Stomach (tissue), 9 donors: Measurements from ENCODE around the gene LYPD3. TPM values are rescaled to one million over a fixed set of nuclear protein-coding genes. Genes with fewer than 3 reads are reported as not detected.

Experiments used
- DNase-seq, 2 donors: peaks; one replicate each; pipeline versions ENCODE4 v3.0.0 to v3.0.0-alpha.2; 2013 to 2019
- H3K27ac ChIP-seq, 5 donors: fragments of 200-600 bp in 4 of 5; sonication (generic) in 4 of 5; one replicate each; pipeline ENCODE4 v1.5.1; 2013 to 2019; ENCODE audit warnings: mild to moderate bottlenecking in 1 of 5, moderate library complexity in 1 of 5
- H3K27me3 ChIP-seq, 3 donors: fragments of 200-600 bp; sonication (generic); one replicate each; pipeline ENCODE4 v1.5.1; 2017 to 2019; ENCODE audit warnings: mixed run types in 1 of 3
- H3K36me3 ChIP-seq, 4 donors: fragments of 200-600 bp; sonication (generic); 1 replicate in 3 of 4; 2 replicates in 1 of 4; pipeline ENCODE4 v1.5.1; 2016 to 2019
- H3K4me1 ChIP-seq, 4 donors: fragments of 200-600 bp; sonication (generic); one replicate each; pipeline ENCODE4 v1.5.1; 2016 to 2019
- H3K4me3 ChIP-seq, 4 donors: fragments of 200-600 bp; sonication (generic) in 3 of 4; one replicate each; pipeline ENCODE4 v1.5.1; 2016 to 2019; ENCODE audit warnings: mild to moderate bottlenecking in 1 of 4
- H3K9me3 ChIP-seq, 4 donors: fragments of 200-600 bp; sonication (generic); one replicate each; pipeline ENCODE4 v1.5.1; 2016 to 2019
- CTCF ChIP-seq, 7 experiments: fragments of 450-650 bp in 4 of 7; fragments of 200-600 bp in 3 of 7; sonication (generic) in 3 of 7; IDR thresholded peaks; one replicate each; pipeline ENCODE4 v1.5.1; 2016 to 2019; ENCODE audit warnings: antibody characterized with exemption in 7 of 7, control low read depth in 2 of 7, mild to moderate bottlenecking in 1 of 7
- EP300 ChIP-seq: sonication (generic); formaldehyde crosslinking; IDR thresholded peaks from one replicate; pipeline ENCODE4 v1.6.1; 2017; ENCODE audit warnings: antibody characterized with exemption
- POLR2A ChIP-seq, 4 donors: fragments of 450-650 bp; IDR thresholded peaks; one replicate each; pipeline ENCODE4 v1.6.1; 2016; ENCODE audit warnings: antibody characterized with exemption in 4 of 4, control low read depth in 2 of 4, mild to moderate bottlenecking in 1 of 4, moderate library complexity in 1 of 4
- POLR2AphosphoS5 ChIP-seq, 3 donors: sonication (generic); formaldehyde crosslinking; IDR thresholded peaks; one replicate each; pipeline ENCODE4 v1.6.1; 2016; ENCODE audit warnings: antibody characterized with exemption in 3 of 3
- WGBS, 5 donors: extraction: QIAGEN DNeasy Blood & Tissue Kit in 3 of 5; methylation state at CpG; one replicate each; pipeline versions ENCODE4 v1.1.5 to v1.1.7; 2013 to 2018; 5-methylcytosine and 5-hydroxymethylcytosine counted together
- intact Hi-C: fragments of 100-400 bp; cut with DNase I; formaldehyde crosslinking; loops from one replicate; pipeline ENCODE4 v1.15.1; 2023; ENCODE audit warnings: low total_unique reads
- polyA plus RNA-seq, 3 donors: library from polyadenylated mRNA; stranded (reverse); fragments of 200-250 nt; gene quantifications; one replicate each; pipeline ENCODE4 v1.2.3, GENCODE V29; 2013
- total RNA-seq, 5 donors: library from RNA; depleted of rRNA; stranded (reverse); fragments of >200 nt; gene quantifications; one replicate each; pipeline versions ENCODE4 v1.1.0 to v1.2.3, GENCODE V29; 2014 to 2016
- donor health status: healthy with polysubstance abuse.
- donor health status: Bipolar disorder and iron deficiency.
- donor health status: healthy.

The LYPD3 gene
- total and polyA plus RNA-seq, 8 donors = 0.29 to 72.4 (median 0.66) TPM; not detected in 2

GRCh38 chr19:43423779-43424178 is 41.6 kb downstream of the LYPD3 start:
- DNase-seq = no peak
- H3K9me3 ChIP-seq = no peaks in the 10 kb centered on the region
- H3K27ac ChIP-seq = no peak overlapping the region
- no peaks in the 10 kb centered on the region for H3K27me3 ChIP-seq
- H3K4me3 ChIP-seq = no peak overlapping the region
- intact Hi-C loops = no loop called here
- no peak for TF ChIP-seq CTCF (IDR thresholded peaks at IDR 0.05)
- TF ChIP-seq EP300 = no peak
- no peak for TF ChIP-seq POLR2A (IDR thresholded peaks at IDR 0.05)
- TF ChIP-seq POLR2AphosphoS5 (IDR thresholded peaks at IDR 0.05) = no peak
- peaks cover 11 to 24% (median 21%) of the 10 kb centered on the region in 4 donors for H3K4me1 ChIP-seq
- 86 to 95% (median 92%) methylated on average over 5 of the region's 5 CpGs for WGBS, 5 donors
- H3K36me3 ChIP-seq = no peaks in the 10 kb centered on the region

GRCh38 chr19:43422689-43423066 is 42.7 kb downstream of the LYPD3 start:
- no peak overlapping the region for H3K27ac ChIP-seq
- no peak for TF ChIP-seq CTCF (IDR thresholded peaks at IDR 0.05)
- no peak for TF ChIP-seq EP300
- no peak for TF ChIP-seq POLR2A (IDR thresholded peaks at IDR 0.05)
- no peak for TF ChIP-seq POLR2AphosphoS5 (IDR thresholded peaks at IDR 0.05)
- H3K4me3 ChIP-seq = no peak overlapping the region
- intact Hi-C loops = no loop called here
- DNase-seq = no peak
- WGBS, 5 donors = 93 to 97% (median 97%) methylated on average over 1 of the region's 1 CpG
- H3K4me1 ChIP-seq = peaks cover 11 to 23% (median 18%) of the 10 kb centered on the region in 4 donors
- H3K36me3 ChIP-seq = no peaks in the 10 kb centered on the region
- H3K9me3 ChIP-seq = no peaks in the 10 kb centered on the region
- no peaks in the 10 kb centered on the region for H3K27me3 ChIP-seq

GRCh38 chr19:43422000-43422688 is 43.3 kb downstream of the LYPD3 start:
- WGBS, 5 donors = 60 to 77% (median 62%) methylated on average over 2 of the region's 2 CpGs
- DNase-seq = no peak
- H3K27ac ChIP-seq = no peak overlapping the region
- TF ChIP-seq CTCF (IDR thresholded peaks at IDR 0.05) (no peak), POLR2AphosphoS5 (IDR thresholded peaks at IDR 0.05) (no peak), EP300 (no peak), POLR2A (IDR thresholded peaks at IDR 0.05) (no peak)
- H3K9me3 ChIP-seq = no peaks in the 10 kb centered on the region
- H3K4me1 ChIP-seq = peaks cover 11 to 18% (median 16%) of the 10 kb centered on the region in 4 donors
- intact Hi-C loops = no loop called here
- no peaks in the 10 kb centered on the region for H3K27me3 ChIP-seq
- H3K36me3 ChIP-seq = no peaks in the 10 kb centered on the region
- no peak overlapping the region for H3K4me3 ChIP-seq

GRCh38 chr19:43420954-43421353 is 44.5 kb downstream of the LYPD3 start:
- Histone ChIP-seq H3K9me3 (no peaks in the 10 kb centered on the region), H3K27ac (no peak overlapping the region), H3K27me3 (no peaks in the 10 kb centered on the region), H3K4me3 (no peak overlapping the region), H3K4me1 (peaks cover 3 to 10% (median 9%) of the 10 kb centered on the region in 4 donors), H3K36me3 (no peaks in the 10 kb centered on the region)
- intact Hi-C loops = no loop called here
- peak in 1 of 2 donors; percentile 9 for DNase-seq
- WGBS, 5 donors = 74 to 87% (median 82%) methylated on average over 6 of the region's 6 CpGs
- TF ChIP-seq CTCF (IDR thresholded peaks at IDR 0.05) (no peak), POLR2A (IDR thresholded peaks at IDR 0.05) (no peak), POLR2AphosphoS5 (IDR thresholded peaks at IDR 0.05) (no peak), EP300 (no peak)
